NOMO-1 treated with dmso at 0.1 percent for 144 hours (cell line): ENCODE measurements around the gene VCP.
A peak's percentile ranks its signal among the peaks of the same experiment; 100 is the strongest.

Experiments used
- DNase-seq: peaks from one replicate; lab custom pipeline; 2025; ENCODE audit not compliant: unreplicated experiment; lab: John Stamatoyannopoulos, UW

The VCP gene

GRCh38 chr9:35072461-35073278 is at the start of gene VCP:
Gene VCP (minus strand): TSS chr9:35072625. CDS start chr9:35072353, 272 bp downstream.
- peak; percentile 100 for DNase-seq

GRCh38 chr9:35116898-35117551 is 44.6 kb upstream of the VCP start:
- peak; percentile 87 for DNase-seq

- DNase-seq = no peak
Measured at GRCh38 chr9:35116539-35116897, 44.1 kb upstream of the VCP start.

GRCh38 chr9:35115680-35116538 is 43.5 kb upstream of the VCP start, which contains the start of gene ATOSB:
Gene ATOSB (minus strand): TSS chr9:35115862. CDS start chr9:35108274, 7,588 bp downstream.
- peak; percentile 100 for DNase-seq

GRCh38 chr9:35114840-35115628 is 42.6 kb upstream of the VCP start:
- DNase-seq = peak; percentile 86

- peak; percentile 91 for DNase-seq
Measured at GRCh38 chr9:35114113-35114839, 41.9 kb upstream of the VCP start.

- DNase-seq = peak; percentile 10
Measured at GRCh38 chr9:35112257-35113020, 40.0 kb upstream of the VCP start.

GRCh38 chr9:35111001-35111933 is 38.8 kb upstream of the VCP start:
- DNase-seq = peak; percentile 98

GRCh38 chr9:35110327-35110761 is 37.9 kb upstream of the VCP start:
- DNase-seq = no peak

GRCh38 chr9:35108946-35109575 is 36.6 kb upstream of the VCP start:
- DNase-seq = no peak

GRCh38 chr9:35108461-35108860 is 36.0 kb upstream of the VCP start:
- DNase-seq = no peak

- DNase-seq = no peak
Measured at GRCh38 chr9:35107297-35108290, 35.2 kb upstream of the VCP start.

- DNase-seq = no peak
Measured at GRCh38 chr9:35106343-35106730, 33.9 kb upstream of the VCP start.

- no peak for DNase-seq
Measured at GRCh38 chr9:35105571-35106342, 33.3 kb upstream of the VCP start.

- DNase-seq = no peak
Measured at GRCh38 chr9:35105126-35105525, 32.7 kb upstream of the VCP start.

- DNase-seq = no peak
Measured at GRCh38 chr9:35104586-35104985, 32.2 kb upstream of the VCP start.
